Stimulated activated CD8-positive, alpha-beta memory T cell treated with anti-CD3 and anti-CD28 coated beads, Interleukin-7, amount 100 ng/mL, for 48 hours (primary cell): ENCODE data around the gene EFR3B.
"Not testable (repeated sequence)": the region's sequence is repeated elsewhere in the genome, so short reads cannot be mapped to it uniquely, and the experiment has no call there.

Experiments
- DNase-seq, 2 donors: peaks; one replicate each; pipeline ENCODE4 v3.0.0-alpha.2; 2020; ENCODE audit warnings: low read depth in 1 of 2; ENCODE audit errors: extremely low read depth in 1 of 2

Gene EFR3B

GRCh38 chr2:25102352-25102751 lies 60.5 kb downstream of the EFR3B start:
- peak; percentile 1 to 37 for DNase-seq

- no peak for DNase-seq
Measured at GRCh38 chr2:25103287-25103871, 61.5 kb downstream of the EFR3B start.

GRCh38 chr2:25104736-25105135 lies 62.9 kb downstream of the EFR3B start:
- no peak for DNase-seq

GRCh38 chr2:25105336-25106085 lies 63.6 kb downstream of the EFR3B start:
- DNase-seq: no peak

- peak in 1 of 2 donors; percentile 34 for DNase-seq
Measured at GRCh38 chr2:25109822-25110221, 67.9 kb downstream of the EFR3B start.

GRCh38 chr2:25112113-25112512 lies 70.2 kb downstream of the EFR3B start:
- no peak for DNase-seq

- no peak for DNase-seq
Measured at GRCh38 chr2:25115249-25115883, 73.5 kb downstream of the EFR3B start.

- DNase-seq: no peak
Measured at GRCh38 chr2:25115902-25116301, 74.0 kb downstream of the EFR3B start.

GRCh38 chr2:25116956-25117355 lies 75.1 kb downstream of the EFR3B start:
- no peak for DNase-seq

GRCh38 chr2:25119263-25119662 lies 77.4 kb downstream of the EFR3B start:
- DNase-seq: no peak

- DNase-seq: no peak
Measured at GRCh38 chr2:25122367-25122766, 80.5 kb downstream of the EFR3B start.

GRCh38 chr2:25123682-25124081 lies 81.8 kb downstream of the EFR3B start:
- no peak for DNase-seq

GRCh38 chr2:25125189-25125588 lies 83.3 kb downstream of the EFR3B start:
- DNase-seq: no peak

- no peak for DNase-seq
Measured at GRCh38 chr2:25125976-25126375, 84.1 kb downstream of the EFR3B start.

- DNase-seq: not testable (repeated sequence)
Measured at GRCh38 chr2:25127071-25127470, 85.2 kb downstream of the EFR3B start.

- no peak for DNase-seq
Measured at GRCh38 chr2:25127646-25128045, 85.8 kb downstream of the EFR3B start.

GRCh38 chr2:25129901-25130520 lies 88.1 kb downstream of the EFR3B start:
- no peak for DNase-seq

- DNase-seq: no peak
Measured at GRCh38 chr2:25131253-25131566, 89.3 kb downstream of the EFR3B start.

GRCh38 chr2:25131567-25132298 lies 89.9 kb downstream of the EFR3B start:
- DNase-seq: no peak

GRCh38 chr2:25132299-25132635 lies 90.4 kb downstream of the EFR3B start:
- DNase-seq: no peak

- no peak for DNase-seq
Measured at GRCh38 chr2:25132693-25133092, 90.8 kb downstream of the EFR3B start.
